ENCODE measurements around the gene ZNF621. TPM values are rescaled to one million over a fixed set of nuclear protein-coding genes. Genes with fewer than 3 reads are reported as not detected.

Gene ZNF621
- total and polyA plus RNA-seq, 9 of the 15 experiments (the other 6 are each of a cell fraction or from before 2014, with no cell fraction given): 4.7 to 28.9 (median 20.6) TPM

DNA sequence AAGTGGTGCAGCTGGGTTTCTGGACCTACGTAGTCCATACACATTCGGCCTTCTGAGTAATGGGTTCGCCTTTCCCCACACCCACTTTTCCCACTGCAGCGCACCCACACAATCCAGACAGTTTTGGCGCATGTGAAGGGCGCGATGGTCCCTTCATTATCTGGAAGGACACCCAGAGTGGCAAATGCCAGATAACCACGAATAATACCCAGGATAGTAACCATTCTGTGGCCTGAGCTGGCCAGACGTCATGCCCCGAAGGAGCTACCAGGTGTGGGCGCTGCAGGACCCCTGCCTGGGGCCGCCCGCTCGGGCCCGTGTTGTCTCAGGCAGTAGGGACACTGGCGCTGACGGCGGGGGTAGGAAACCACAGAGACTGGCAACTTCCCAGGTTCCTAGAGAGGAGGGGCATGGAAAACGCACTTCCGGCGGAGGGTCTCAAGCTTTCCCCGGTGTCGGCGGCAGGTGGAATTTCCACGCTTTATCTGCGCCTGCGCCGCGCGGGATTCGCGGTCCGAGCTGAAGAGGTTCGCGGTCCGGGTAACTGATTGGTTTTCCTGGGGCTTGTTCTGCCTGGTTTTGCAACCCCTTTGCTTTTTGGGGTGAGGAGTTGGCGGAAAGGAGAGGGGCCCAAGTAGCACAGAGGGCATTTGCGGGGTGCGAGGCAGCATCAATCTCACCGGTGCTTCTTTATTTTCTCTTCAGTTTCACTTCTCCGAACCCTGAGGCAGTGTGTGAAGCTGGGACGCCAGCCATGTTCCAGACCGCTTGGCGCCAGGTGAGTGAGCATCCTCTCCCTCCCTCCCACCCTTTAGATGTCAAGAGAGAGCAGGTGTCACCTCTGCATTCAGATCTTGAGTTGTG lies 18.9 kb upstream of the ZNF621 start, which contains the start of gene ZNF620 (continued):
- no peak for TF ChIP-seq MYBL2 (IDR thresholded peaks at IDR 0.05; ENCODE audit: low read depth)
- TF ChIP-seq MYBL2 (CRISPR knock-in tag; IDR thresholded peaks at IDR 0.05; ENCODE audit: borderline replicate concordance): no peak
- TF ChIP-seq ELF2 (CRISPR knock-in tag; IDR thresholded peaks at IDR 0.05): no peak; the same call in 1 of the 2 replicates
- TF ChIP-seq, protein P1, sequence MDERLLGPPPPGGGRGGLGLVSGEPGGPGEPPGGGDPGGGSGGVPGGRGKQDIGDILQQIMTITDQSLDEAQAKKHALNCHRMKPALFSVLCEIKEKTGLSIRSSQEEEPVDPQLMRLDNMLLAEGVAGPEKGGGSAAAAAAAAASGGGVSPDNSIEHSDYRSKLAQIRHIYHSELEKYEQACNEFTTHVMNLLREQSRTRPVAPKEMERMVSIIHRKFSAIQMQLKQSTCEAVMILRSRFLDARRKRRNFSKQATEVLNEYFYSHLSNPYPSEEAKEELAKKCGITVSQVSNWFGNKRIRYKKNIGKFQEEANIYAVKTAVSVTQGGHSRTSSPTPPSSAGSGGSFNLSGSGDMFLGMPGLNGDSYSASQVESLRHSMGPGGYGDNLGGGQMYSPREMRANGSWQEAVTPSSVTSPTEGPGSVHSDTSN (CRISPR knock-in tag; IDR thresholded peaks at IDR 0.05; ENCODE audit: low read depth): no peak
- TF ChIP-seq, protein P1 (tag; conservative IDR thresholded peaks at IDR 0.05; ENCODE audit: low read depth): no peak
- no peak for TF ChIP-seq ZNF77 (CRISPR knock-in tag; IDR thresholded peaks at IDR 0.05)
- TF ChIP-seq, protein P2, sequence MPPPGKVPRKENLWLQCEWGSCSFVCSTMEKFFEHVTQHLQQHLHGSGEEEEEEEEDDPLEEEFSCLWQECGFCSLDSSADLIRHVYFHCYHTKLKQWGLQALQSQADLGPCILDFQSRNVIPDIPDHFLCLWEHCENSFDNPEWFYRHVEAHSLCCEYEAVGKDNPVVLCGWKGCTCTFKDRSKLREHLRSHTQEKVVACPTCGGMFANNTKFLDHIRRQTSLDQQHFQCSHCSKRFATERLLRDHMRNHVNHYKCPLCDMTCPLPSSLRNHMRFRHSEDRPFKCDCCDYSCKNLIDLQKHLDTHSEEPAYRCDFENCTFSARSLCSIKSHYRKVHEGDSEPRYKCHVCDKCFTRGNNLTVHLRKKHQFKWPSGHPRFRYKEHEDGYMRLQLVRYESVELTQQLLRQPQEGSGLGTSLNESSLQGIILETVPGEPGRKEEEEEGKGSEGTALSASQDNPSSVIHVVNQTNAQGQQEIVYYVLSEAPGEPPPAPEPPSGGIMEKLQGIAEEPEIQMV (tag; conservative IDR thresholded peaks at IDR 0.05; ENCODE audit: low read depth): no peak
- no peak for TF ChIP-seq KDM1A (IDR thresholded peaks at IDR 0.05)
- TF ChIP-seq ZNF785 (CRISPR knock-in tag; IDR thresholded peaks at IDR 0.05): no peak
- TF ChIP-seq, protein P3, sequence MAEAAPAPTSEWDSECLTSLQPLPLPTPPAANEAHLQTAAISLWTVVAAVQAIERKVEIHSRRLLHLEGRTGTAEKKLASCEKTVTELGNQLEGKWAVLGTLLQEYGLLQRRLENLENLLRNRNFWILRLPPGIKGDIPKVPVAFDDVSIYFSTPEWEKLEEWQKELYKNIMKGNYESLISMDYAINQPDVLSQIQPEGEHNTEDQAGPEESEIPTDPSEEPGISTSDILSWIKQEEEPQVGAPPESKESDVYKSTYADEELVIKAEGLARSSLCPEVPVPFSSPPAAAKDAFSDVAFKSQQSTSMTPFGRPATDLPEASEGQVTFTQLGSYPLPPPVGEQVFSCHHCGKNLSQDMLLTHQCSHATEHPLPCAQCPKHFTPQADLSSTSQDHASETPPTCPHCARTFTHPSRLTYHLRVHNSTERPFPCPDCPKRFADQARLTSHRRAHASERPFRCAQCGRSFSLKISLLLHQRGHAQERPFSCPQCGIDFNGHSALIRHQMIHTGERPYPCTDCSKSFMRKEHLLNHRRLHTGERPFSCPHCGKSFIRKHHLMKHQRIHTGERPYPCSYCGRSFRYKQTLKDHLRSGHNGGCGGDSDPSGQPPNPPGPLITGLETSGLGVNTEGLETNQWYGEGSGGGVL (CRISPR knock-in tag; IDR thresholded peaks at IDR 0.05): no peak
- TF ChIP-seq SLC30A9 (CRISPR knock-in tag; IDR thresholded peaks at IDR 0.05): no peak
- no peak for TF ChIP-seq ZNF263 (CRISPR knock-in tag; IDR thresholded peaks at IDR 0.05; ENCODE audit: borderline replicate concordance)
- TF ChIP-seq ZNF197 (CRISPR knock-in tag; IDR thresholded peaks at IDR 0.05; ENCODE audit: low read depth): no peak
- TF ChIP-seq MAFG (tag; conservative IDR thresholded peaks at IDR 0.05): no peak
- TF ChIP-seq, protein P4, sequence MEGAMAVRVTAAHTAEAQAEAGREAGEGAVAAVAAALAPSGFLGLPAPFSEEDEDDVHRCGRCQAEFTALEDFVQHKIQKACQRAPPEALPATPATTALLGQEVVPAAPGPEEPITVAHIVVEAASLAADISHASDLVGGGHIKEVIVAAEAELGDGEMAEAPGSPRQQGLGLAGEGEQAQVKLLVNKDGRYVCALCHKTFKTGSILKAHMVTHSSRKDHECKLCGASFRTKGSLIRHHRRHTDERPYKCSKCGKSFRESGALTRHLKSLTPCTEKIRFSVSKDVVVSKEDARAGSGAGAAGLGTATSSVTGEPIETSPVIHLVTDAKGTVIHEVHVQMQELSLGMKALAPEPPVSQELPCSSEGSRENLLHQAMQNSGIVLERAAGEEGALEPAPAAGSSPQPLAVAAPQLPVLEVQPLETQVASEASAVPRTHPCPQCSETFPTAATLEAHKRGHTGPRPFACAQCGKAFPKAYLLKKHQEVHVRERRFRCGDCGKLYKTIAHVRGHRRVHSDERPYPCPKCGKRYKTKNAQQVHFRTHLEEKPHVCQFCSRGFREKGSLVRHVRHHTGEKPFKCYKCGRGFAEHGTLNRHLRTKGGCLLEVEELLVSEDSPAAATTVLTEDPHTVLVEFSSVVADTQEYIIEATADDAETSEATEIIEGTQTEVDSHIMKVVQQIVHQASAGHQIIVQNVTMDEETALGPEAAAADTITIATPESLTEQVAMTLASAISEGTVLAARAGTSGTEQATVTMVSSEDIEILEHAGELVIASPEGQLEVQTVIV (CRISPR knock-in tag; IDR thresholded peaks at IDR 0.05; ENCODE audit: borderline replicate concordance): no peak
- TF ChIP-seq, protein P5, sequence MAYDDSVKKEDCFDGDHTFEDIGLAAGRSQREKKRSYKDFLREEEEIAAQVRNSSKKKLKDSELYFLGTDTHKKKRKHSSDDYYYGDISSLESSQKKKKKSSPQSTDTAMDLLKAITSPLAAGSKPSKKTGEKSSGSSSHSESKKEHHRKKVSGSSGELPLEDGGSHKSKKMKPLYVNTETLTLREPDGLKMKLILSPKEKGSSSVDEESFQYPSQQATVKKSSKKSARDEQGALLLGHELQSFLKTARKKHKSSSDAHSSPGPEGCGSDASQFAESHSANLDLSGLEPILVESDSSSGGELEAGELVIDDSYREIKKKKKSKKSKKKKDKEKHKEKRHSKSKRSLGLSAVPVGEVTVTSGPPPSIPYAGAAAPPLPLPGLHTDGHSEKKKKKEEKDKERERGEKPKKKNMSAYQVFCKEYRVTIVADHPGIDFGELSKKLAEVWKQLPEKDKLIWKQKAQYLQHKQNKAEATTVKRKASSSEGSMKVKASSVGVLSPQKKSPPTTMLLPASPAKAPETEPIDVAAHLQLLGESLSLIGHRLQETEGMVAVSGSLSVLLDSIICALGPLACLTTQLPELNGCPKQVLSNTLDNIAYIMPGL (CRISPR knock-in tag; IDR thresholded peaks at IDR 0.05): no peak
- TF ChIP-seq ZNF23 (CRISPR knock-in tag; IDR thresholded peaks at IDR 0.05): no peak
